Hematopoietic multipotent progenitor cell (in vitro differentiated cells): Measurements from ENCODE around the gene FLNC. TPM values are rescaled to one million over a fixed set of nuclear protein-coding genes. Genes with fewer than 3 reads are reported as not detected.

Experiments
- DNase-seq, 3 donors: peaks; one replicate each; pipeline ENCODE4 v3.0.0-alpha.2; 2011 to 2015; ENCODE audit warnings: low read depth in 2 of 3, low spot score in 2 of 3
- total RNA-seq: library from RNA; depleted of rRNA; stranded (reverse); fragments of >200 nt; gene quantifications from one replicate; pipeline ENCODE4 v1.2.3, GENCODE V29; 2012

FLNC gene, protein sequence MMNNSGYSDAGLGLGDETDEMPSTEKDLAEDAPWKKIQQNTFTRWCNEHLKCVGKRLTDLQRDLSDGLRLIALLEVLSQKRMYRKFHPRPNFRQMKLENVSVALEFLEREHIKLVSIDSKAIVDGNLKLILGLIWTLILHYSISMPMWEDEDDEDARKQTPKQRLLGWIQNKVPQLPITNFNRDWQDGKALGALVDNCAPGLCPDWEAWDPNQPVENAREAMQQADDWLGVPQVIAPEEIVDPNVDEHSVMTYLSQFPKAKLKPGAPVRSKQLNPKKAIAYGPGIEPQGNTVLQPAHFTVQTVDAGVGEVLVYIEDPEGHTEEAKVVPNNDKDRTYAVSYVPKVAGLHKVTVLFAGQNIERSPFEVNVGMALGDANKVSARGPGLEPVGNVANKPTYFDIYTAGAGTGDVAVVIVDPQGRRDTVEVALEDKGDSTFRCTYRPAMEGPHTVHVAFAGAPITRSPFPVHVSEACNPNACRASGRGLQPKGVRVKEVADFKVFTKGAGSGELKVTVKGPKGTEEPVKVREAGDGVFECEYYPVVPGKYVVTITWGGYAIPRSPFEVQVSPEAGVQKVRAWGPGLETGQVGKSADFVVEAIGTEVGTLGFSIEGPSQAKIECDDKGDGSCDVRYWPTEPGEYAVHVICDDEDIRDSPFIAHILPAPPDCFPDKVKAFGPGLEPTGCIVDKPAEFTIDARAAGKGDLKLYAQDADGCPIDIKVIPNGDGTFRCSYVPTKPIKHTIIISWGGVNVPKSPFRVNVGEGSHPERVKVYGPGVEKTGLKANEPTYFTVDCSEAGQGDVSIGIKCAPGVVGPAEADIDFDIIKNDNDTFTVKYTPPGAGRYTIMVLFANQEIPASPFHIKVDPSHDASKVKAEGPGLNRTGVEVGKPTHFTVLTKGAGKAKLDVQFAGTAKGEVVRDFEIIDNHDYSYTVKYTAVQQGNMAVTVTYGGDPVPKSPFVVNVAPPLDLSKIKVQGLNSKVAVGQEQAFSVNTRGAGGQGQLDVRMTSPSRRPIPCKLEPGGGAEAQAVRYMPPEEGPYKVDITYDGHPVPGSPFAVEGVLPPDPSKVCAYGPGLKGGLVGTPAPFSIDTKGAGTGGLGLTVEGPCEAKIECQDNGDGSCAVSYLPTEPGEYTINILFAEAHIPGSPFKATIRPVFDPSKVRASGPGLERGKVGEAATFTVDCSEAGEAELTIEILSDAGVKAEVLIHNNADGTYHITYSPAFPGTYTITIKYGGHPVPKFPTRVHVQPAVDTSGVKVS (N-terminal part only)
- total RNA-seq, result 0.27 TPM

- peak; percentile 13 to 64 (median 42) for DNase-seq
These were observed at the start of gene FLNC for GRCh38 chr7:128830231-128831177. Gene FLNC (plus strand): TSS chr7:128830406. CDS start chr7:128830638, 232 bp downstream.

GRCh38 chr7:128781126-128781525, 49.1 kb upstream of the FLNC start:
- DNase-seq, result no peak

DNA sequence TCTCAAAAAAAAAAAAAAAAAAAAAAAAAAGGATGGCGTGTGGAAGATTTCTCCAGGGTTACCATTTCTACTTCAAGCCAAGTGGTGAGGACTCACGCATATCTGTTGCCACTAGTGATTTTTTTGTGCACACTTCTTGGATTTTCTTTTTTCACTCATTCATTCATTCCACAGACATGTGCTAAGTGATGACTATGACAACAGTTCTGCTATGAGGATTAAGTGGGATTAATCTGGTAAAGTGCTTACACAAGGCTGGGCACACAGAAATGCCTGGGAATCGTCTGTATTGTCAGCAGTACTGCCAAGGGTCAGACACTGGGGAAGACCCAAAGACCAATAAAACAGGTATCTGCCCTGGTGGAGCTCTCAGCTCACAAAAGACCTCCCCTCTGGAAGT, 48.4 kb upstream of the FLNC start:
- no peak for DNase-seq

DNA sequence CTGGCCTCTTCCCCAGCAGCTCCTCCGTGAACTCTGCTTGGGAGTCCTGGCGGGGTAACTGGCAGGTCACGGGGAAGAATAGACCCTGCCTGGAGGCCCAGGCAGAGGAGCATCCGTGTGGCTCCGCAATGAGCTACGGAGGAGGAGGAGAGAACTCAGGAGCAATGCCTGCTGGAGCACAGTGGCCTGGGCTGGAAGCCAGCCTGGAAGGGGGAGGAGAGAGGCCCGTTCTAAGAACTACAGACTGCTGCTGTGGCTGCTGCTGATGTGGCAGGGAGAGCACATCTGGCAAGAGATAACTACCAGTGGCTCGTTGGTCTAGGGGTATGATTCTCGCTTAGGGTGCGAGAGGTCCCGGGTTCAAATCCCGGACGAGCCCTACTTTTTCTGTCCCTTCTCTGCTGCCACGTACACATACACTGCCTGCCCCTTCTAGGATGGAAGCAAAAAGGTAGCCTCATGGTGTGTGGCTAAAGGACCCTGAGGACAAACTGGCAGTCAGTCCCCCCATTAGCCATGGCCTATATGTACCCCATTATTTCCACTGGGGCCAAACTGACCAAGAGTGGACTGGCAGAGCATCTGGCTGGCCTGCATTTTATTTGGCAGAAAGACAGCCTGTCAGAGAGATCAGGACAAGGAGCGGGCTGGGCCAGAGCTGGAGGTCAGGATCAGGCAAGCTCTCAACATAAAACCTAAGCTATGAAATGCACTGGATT, 46.9 kb upstream of the FLNC start:
- DNase-seq, result no peak

- no peak for DNase-seq
These were observed 44.5 kb upstream of the FLNC start for GRCh38 chr7:128785738-128786137.

- DNase-seq, result no peak
These were observed 41.5 kb upstream of the FLNC start for GRCh38 chr7:128788446-128789412.

DNA sequence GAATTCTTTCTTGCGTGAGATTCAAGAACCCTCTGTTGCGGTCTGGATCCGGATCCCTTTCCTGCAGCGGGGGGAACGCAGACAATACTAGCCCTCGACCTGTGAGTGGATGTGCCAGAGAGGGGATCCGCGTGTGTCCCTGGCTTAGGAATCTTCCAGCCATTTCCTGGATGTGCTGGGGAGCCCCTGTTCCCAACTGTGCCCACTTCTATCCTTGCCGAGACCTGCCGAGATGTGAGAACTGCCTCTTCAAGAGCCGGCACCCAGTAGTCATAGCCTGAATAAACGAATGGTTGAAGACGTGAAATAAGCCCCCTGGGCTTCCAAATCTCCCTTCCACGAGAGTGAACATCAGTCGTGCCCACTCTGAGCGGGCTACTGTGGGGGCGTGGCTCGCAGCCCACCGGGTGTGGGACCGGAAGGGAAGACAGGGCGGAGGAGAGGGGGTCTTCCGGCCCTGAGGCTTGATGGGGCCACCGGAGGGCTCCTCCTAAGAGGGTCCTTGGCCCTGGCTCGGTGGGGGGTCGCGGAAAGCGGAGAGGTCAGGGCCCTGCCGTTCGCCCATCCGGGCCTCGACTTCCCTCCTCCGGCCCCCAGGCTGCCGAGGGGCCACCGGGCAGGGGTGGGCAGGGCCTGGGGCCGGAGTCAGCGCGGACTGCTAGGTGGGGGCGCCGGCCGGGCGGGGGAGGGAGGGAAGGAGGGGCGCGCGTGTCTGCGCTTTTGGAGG, 39.7 kb upstream of the FLNC start:
- peak in 1 of 3 donors; percentile 14 for DNase-seq

DNA sequence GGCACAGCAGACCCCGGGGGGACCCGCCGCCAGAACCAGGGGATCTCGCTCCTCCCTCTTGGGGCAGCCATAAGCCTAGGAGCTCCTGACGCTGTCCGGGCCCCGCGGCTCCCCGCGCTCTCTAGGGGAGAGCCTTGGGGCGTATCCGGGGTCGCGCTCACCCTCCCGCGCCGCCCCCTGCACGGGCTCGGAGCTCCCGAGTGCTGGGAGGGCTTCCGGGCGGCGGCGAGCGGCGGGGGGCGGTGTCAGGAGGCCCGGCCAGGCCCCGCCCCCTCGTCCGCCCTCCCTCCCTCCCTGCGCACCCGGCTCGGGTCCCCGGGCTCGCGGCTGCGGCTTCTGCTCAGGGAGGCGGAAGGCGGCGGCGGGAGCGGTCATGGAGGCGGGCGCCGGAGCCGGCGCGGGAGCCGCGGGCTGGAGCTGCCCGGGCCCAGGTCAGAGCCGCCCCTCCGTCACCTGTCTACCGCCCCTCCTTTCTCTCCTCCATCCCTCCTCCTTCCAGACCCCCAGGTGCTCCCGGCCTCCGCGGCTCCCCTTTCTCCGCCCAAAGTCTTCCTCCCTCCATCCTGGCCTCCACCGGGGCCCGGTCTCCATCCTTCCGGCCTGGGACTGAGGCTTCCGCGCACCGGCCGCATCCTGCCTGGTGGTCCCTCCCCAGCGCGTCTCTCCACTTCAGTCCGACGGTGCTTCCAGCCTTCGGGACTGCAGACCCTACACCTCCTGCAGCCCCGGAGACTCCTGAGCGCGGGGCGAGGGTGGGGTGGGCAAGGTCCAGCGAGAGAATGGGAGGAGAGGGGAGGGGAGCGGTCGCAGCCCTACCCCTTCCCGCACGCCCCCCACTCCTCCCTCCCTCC, 38.9 kb upstream of the FLNC start, which contains the start of gene CCDC136:
CCDC136 (plus strand) TSS at position 848 of the 851 bp plus-strand sequence. CDS start 444 bp downstream, outside the sequence.
- peak; percentile 49 to 62 (median 56) for DNase-seq

DNA sequence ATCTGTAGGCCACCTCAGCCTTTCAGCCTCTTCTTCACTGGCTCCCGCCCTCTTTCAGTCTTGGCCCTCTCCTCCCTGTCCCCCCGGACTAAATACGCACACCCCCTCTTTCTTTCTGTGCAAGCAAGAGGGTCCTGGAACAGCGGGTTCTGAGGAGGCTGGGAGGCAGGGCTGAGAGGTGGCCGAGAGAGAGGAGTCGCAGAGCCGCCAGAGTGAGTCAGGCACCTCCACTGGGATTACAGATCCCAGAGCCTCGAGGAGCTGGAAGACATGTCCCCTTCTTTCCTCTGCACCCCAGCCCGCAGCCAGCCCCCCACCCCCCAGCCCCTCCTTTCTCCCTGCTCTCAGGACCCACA, 38.3 kb upstream of the FLNC start:
- DNase-seq, result no peak

- DNase-seq, result peak in 2 of 3 donors; percentile 44 to 61
These were observed 37.6 kb upstream of the FLNC start for GRCh38 chr7:128792471-128793180.

- peak in 1 of 3 donors; percentile 9 for DNase-seq
These were observed 37.0 kb upstream of the FLNC start for GRCh38 chr7:128793181-128793547.

- no peak for DNase-seq
These were observed 36.2 kb upstream of the FLNC start for GRCh38 chr7:128794020-128794419.

DNA sequence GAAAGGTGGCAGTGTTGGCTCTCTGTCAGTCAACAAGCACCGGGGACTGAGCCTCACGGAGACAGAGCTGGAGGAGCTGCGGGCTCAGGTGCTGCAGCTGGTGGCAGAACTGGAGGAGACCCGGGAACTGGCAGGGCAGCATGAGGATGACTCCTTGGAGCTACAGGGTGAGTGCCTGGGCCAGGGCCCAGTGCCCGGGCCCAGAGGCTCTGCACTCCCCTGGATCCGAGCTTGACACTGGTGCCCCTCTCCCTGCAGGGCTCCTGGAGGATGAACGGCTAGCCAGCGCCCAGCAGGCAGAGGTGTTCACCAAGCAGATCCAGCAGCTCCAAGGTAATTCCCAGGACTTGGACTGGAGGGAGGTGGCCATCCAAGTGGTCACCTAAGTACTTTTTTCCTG, 35.8 kb upstream of the FLNC start:
- no peak for DNase-seq

DNA sequence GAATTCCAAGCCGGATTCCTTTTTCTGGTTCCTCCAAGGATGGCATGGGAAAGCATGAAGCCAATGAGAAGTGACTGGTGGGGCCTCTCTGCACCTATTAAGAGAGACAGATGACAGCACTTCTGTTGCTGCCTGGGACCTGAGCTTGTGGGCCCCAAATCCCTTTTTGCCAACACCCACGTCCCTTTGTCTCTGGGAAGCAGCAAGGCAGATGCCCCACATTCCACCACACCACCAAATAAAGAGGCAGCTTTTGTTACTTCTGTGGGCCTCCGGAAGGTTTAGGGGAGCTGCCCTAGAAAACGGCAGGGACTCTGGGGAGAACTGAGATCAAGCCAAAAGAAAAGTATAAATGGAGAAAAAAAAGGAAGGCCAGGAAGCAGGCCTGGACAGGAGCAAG, 35.1 kb upstream of the FLNC start:
- DNase-seq, result no peak

GRCh38 chr7:128796327-128796726, 33.9 kb upstream of the FLNC start:
- no peak for DNase-seq

GRCh38 chr7:128799451-128799850, 30.8 kb upstream of the FLNC start:
- peak in 1 of 3 donors; percentile 19 for DNase-seq
